IPS-15b (cell line): ENCODE measurements around the gene NEDD4L.

Experiments
- H3K27me3 ChIP-seq: one replicate; pipeline ENCODE4 v1.6.1; 2013; ENCODE audit warnings: low read length; ENCODE audit not compliant: control insufficient read depth, insufficient read depth
- H3K36me3 ChIP-seq: one replicate; pipeline ENCODE4 v1.6.1; 2013; ENCODE audit warnings: low read length; ENCODE audit not compliant: control insufficient read depth, insufficient read depth
- H3K4me1 ChIP-seq: one replicate; pipeline ENCODE4 v1.6.1; 2013; ENCODE audit warnings: mild to moderate bottlenecking, low read length; ENCODE audit not compliant: control insufficient read depth, insufficient read depth
- H3K4me3 ChIP-seq: one replicate; pipeline ENCODE4 v1.5.1; 2013; ENCODE audit warnings: low read depth, low read length
- H3K9ac ChIP-seq: one replicate; pipeline ENCODE4 v1.6.1; 2013; ENCODE audit warnings: low read depth, mild to moderate bottlenecking, low read length
- H3K9me3 ChIP-seq: one replicate; pipeline ENCODE4 v1.6.1; 2013; ENCODE audit warnings: mild to moderate bottlenecking, low read length; ENCODE audit not compliant: control insufficient read depth, insufficient read depth

The NEDD4L gene

GRCh38 chr18:58078889-58079573 is 35.0 kb downstream of the NEDD4L start:
- no peaks in the 10 kb centered on the region for H3K9me3 ChIP-seq
- no peak overlapping the region for H3K4me3 ChIP-seq
- H3K4me1 ChIP-seq: no peaks in the 10 kb centered on the region
- no peak overlapping the region for H3K9ac ChIP-seq
- no peaks in the 10 kb centered on the region for H3K36me3 ChIP-seq
- no peaks in the 10 kb centered on the region for H3K27me3 ChIP-seq

- Histone ChIP-seq H3K4me3 (no peak overlapping the region), H3K9me3 (no peaks in the 10 kb centered on the region), H3K36me3 (no peaks in the 10 kb centered on the region), H3K4me1 (no peaks in the 10 kb centered on the region), H3K9ac (no peak overlapping the region), H3K27me3 (no peaks in the 10 kb centered on the region)
Measured at GRCh38 chr18:58080451-58080850, 36.4 kb downstream of the NEDD4L start.

GRCh38 chr18:58087928-58088690 is 44.1 kb downstream of the NEDD4L start:
- Histone ChIP-seq H3K9me3 (no peaks in the 10 kb centered on the region), H3K4me1 (peaks cover 18% of the 10 kb centered on the region), H3K36me3 (no peaks in the 10 kb centered on the region), H3K4me3 (no peak overlapping the region), H3K27me3 (no peaks in the 10 kb centered on the region), H3K9ac (no peak overlapping the region)

GRCh38 chr18:58088691-58089065 is 44.7 kb downstream of the NEDD4L start:
- Histone ChIP-seq H3K27me3 (no peaks in the 10 kb centered on the region), H3K36me3 (no peaks in the 10 kb centered on the region), H3K9me3 (no peaks in the 10 kb centered on the region), H3K4me1 (peaks cover 24% of the 10 kb centered on the region), H3K9ac (no peak overlapping the region), H3K4me3 (no peak overlapping the region)

- no peaks in the 10 kb centered on the region for H3K36me3 ChIP-seq
Measured at GRCh38 chr18:58091099-58091611, 47.1 kb downstream of the NEDD4L start.

DNA sequence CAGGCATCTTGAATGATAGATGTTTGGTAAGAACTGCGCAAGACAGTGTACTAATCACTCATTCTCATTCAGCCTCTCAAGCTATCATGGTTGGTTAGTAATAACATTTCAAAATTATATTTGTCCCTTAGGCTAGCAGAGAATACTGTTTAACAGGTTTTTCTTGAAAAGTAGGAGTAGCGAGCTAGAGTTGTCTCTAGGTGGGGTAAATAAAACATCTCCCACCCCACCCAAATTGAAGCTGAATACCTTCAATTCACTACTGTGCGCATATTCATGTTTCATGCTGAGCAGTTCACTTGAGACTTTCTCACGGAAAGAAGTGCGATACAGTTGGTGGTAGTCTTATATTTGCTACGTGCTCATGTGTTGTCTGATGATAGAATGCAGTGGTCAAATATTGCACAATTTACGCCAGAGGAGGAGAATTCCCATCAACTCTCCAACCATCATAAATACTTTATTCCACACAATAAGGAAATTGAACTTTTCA is 49.3 kb downstream of the NEDD4L start:
- Histone ChIP-seq H3K4me3 (peak overlapping the region; percentile 5), H3K9ac (no peak overlapping the region), H3K4me1 (peaks cover 22% of the 10 kb centered on the region), H3K36me3 (no peaks in the 10 kb centered on the region), H3K9me3 (no peaks in the 10 kb centered on the region), H3K27me3 (no peaks in the 10 kb centered on the region)

More at GRCh38 chr18:58091099-58091611, 47.1 kb downstream of the NEDD4L start:
- no peaks in the 10 kb centered on the region for H3K27me3 ChIP-seq
- H3K4me1 ChIP-seq: peaks cover 27% of the 10 kb centered on the region
- H3K9me3 ChIP-seq: no peaks in the 10 kb centered on the region
- H3K4me3 ChIP-seq: no peak overlapping the region
- no peak overlapping the region for H3K9ac ChIP-seq

- Histone ChIP-seq H3K9ac (no peak overlapping the region), H3K36me3 (no peaks in the 10 kb centered on the region), H3K9me3 (no peaks in the 10 kb centered on the region), H3K27me3 (no peaks in the 10 kb centered on the region), H3K4me1 (peaks cover 17% of the 10 kb centered on the region), H3K4me3 (no peak overlapping the region)
Measured at GRCh38 chr18:58095222-58095621, 51.2 kb downstream of the NEDD4L start.

- H3K4me1 ChIP-seq: peaks cover 17% of the 10 kb centered on the region
- no peaks in the 10 kb centered on the region for H3K27me3 ChIP-seq
- no peaks in the 10 kb centered on the region for H3K9me3 ChIP-seq
- H3K9ac ChIP-seq: no peak overlapping the region
- no peaks in the 10 kb centered on the region for H3K36me3 ChIP-seq
- H3K4me3 ChIP-seq: no peak overlapping the region
Measured at GRCh38 chr18:58095655-58096054, 51.6 kb downstream of the NEDD4L start.

- Histone ChIP-seq H3K27me3 (no peaks in the 10 kb centered on the region), H3K9ac (no peak overlapping the region), H3K4me1 (peaks cover 25% of the 10 kb centered on the region)
Measured at GRCh38 chr18:58096658-58097057, 52.6 kb downstream of the NEDD4L start.

GRCh38 chr18:58097121-58097906 is 53.3 kb downstream of the NEDD4L start:
- Histone ChIP-seq H3K4me1 (peaks cover 30% of the 10 kb centered on the region), H3K4me3 (no peak overlapping the region), H3K27me3 (no peaks in the 10 kb centered on the region), H3K9me3 (no peaks in the 10 kb centered on the region), H3K36me3 (no peaks in the 10 kb centered on the region), H3K9ac (no peak overlapping the region)

More at GRCh38 chr18:58096658-58097057, 52.6 kb downstream of the NEDD4L start:
- Histone ChIP-seq H3K36me3 (no peaks in the 10 kb centered on the region), H3K9me3 (no peaks in the 10 kb centered on the region), H3K4me3 (no peak overlapping the region)

DNA sequence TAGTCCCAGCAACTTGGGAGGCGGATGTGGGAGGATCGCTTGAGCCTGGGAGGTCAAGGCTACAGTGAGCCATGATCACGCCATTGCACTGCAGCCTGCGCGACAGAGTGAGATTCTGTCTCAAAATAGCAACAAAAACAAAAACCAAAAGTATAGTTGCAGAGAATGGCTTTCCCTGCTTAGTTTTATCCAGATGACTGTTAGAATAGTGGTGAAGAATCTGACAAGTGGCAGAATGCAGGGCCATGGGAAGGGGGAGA is 53.8 kb downstream of the NEDD4L start:
- H3K27me3 ChIP-seq: no peaks in the 10 kb centered on the region
- H3K4me3 ChIP-seq: no peak overlapping the region
- no peak overlapping the region for H3K9ac ChIP-seq
- H3K4me1 ChIP-seq: peaks cover 33% of the 10 kb centered on the region
- no peaks in the 10 kb centered on the region for H3K9me3 ChIP-seq
- no peaks in the 10 kb centered on the region for H3K36me3 ChIP-seq
